K562 (cell line): Measurements from ENCODE around the gene KLK6. TPM values are rescaled to one million over a fixed set of nuclear protein-coding genes. Genes with fewer than 3 reads are reported as not detected.

Source experiments
- CBFA2T2 ChIP-seq: fragments of 450-650 bp; conservative IDR thresholded peaks from 2 replicates; pipeline ENCODE4 v1.6.1; 2017; ENCODE audit warnings: mild to moderate bottlenecking
- CBFA2T3 ChIP-seq: fragments of 450-650 bp; IDR thresholded peaks from 2 replicates; pipeline ENCODE4 v1.6.1; 2017
- CBX3 ChIP-seq, 2 experiments: IDR thresholded peaks; 1 replicate in 1 of 2; 2 replicates in 1 of 2; pipeline ENCODE4 v1.6.1; 2012; ENCODE audit warnings: inconsistent platforms in 2 of 2, low read length in 2 of 2, borderline replicate concordance in 1 of 2, control low read depth in 1 of 2
- COPS2 ChIP-seq: fragments of 450-650 bp; conservative IDR thresholded peaks from 2 replicates; pipeline ENCODE4 v1.6.1; 2016; ENCODE audit warnings: mild to moderate bottlenecking, moderate library complexity
- GABPB1 ChIP-seq: sonication (generic); formaldehyde crosslinking; IDR thresholded peaks from 2 replicates; pipeline ENCODE4 v1.8.0; 2022; ENCODE audit warnings: mild to moderate bottlenecking, missing genetic modification reagents
- GTF2E2 ChIP-seq: fragments of 200-800 bp; sonication (Bioruptor generic); IDR thresholded peaks from 2 replicates; pipeline ENCODE4 v1.6.1; 2016; ENCODE audit warnings: missing genetic modification characterization, missing compliant biosample characterization
- LCOR ChIP-seq: sonication (generic); formaldehyde crosslinking; IDR thresholded peaks from 2 replicates; pipeline ENCODE4 v1.8.0; 2022; ENCODE audit warnings: mild to moderate bottlenecking, missing genetic modification reagents
- NFIC ChIP-seq: fragments of 450-650 bp; IDR thresholded peaks from 2 replicates; pipeline ENCODE4 v1.6.1; 2017; ENCODE audit warnings: mild to moderate bottlenecking, inconsistent platforms
- PHF20 ChIP-seq: fragments of 450-650 bp; IDR thresholded peaks from 2 replicates; pipeline ENCODE4 v1.6.1; 2018; ENCODE audit not compliant: partially characterized antibody
- POLR2G ChIP-seq: fragments of 200-400 bp; formaldehyde crosslinking; IDR thresholded peaks from 2 replicates; pipeline ENCODE4 v1.6.1; 2017; ENCODE audit warnings: low read depth, mild to moderate bottlenecking, antibody characterized with exemption, low read length, moderate library complexity
- RBM25 ChIP-seq: fragments of 200-400 bp; formaldehyde crosslinking; IDR thresholded peaks from 2 replicates; pipeline ENCODE4 v1.6.1; 2018; ENCODE audit warnings: low read length, low read depth, moderate library complexity; ENCODE audit not compliant: severe bottlenecking
- STAT5B ChIP-seq: fragments of 250-450 bp; sonication (Bioruptor Pico); IDR thresholded peaks from 2 replicates; pipeline ENCODE4 v1.8.0; 2021; ENCODE audit warnings: mild to moderate bottlenecking, inconsistent platforms
- ZFP30 ChIP-seq: fragments of 250-450 bp; sonication (Bioruptor Pico); IDR thresholded peaks from 2 replicates; pipeline ENCODE4 v1.8.0; 2022; ENCODE audit warnings: moderate library complexity, mild to moderate bottlenecking, inconsistent platforms, borderline replicate concordance
- ZNF224 ChIP-seq: sonication (generic); formaldehyde crosslinking; IDR thresholded peaks from 2 replicates; pipeline ENCODE4 v1.8.0; 2022; ENCODE audit warnings: mild to moderate bottlenecking, missing genetic modification reagents
- ZNF444 ChIP-seq: fragments of 250-450 bp; sonication (Bioruptor Pico); IDR thresholded peaks from 2 replicates; pipeline ENCODE4 v1.4.0; 2020; ENCODE audit warnings: mild to moderate bottlenecking, moderate library complexity
- ZNF445 ChIP-seq: fragments of 250-450 bp; sonication (Bioruptor Pico); IDR thresholded peaks from 2 replicates; pipeline ENCODE4 v1.4.0; 2020; ENCODE audit warnings: low read depth, mild to moderate bottlenecking, moderate library complexity
- ZNF75A ChIP-seq: fragments of 450-650 bp; formaldehyde crosslinking; IDR thresholded peaks from 2 replicates; pipeline ENCODE4 v1.4.0; 2020; ENCODE audit warnings: mild to moderate bottlenecking
- polyA plus RNA-seq, 8 experiments: library from polyadenylated mRNA; depleted of rRNA in 4 of 8; stranded (reverse) in 5 of 8; unstranded in 3 of 8; fragments of >200 nt; fragmentation: Nextera tagmentation in 2 of 8; fragmentation: Illumina TruSeq in 1 of 8; extraction: Ambion mirVana in 2 of 8; extraction: Trizol in 1 of 8; gene quantifications; 2 replicates each; pipeline versions ENCODE4 v1.2.1 to v1.2.3, GENCODE V29; 2011 to 2014; ENCODE audit warnings: inconsistent platforms in 1 of 8, missing spikeins in 1 of 8
- total RNA-seq, 7 experiments: library from RNA; depleted of rRNA in 6 of 7; stranded (reverse); fragments of >200 nt in 6 of 7; fragmentation: Illumina TruSeq in 2 of 7; extraction: Trizol in 2 of 7; gene quantifications; 2 replicates each; pipeline versions ENCODE4 v1.2.1 to v1.2.3, GENCODE V29; 2011 to 2021; ENCODE audit warnings: low replicate concordance in 1 of 7
- TF ChIP-seq, protein P1 (sequence below), 3 experiments: fragments of 200-800 bp in 1 of 3; sonication (Bioruptor generic) in 1 of 3; sonication (generic) in 1 of 3; formaldehyde crosslinking in 1 of 3; IDR thresholded peaks; 2 replicates each; pipeline versions ENCODE4 v1.6.1 to v1.8.0; 2016 to 2022; ENCODE audit warnings: mild to moderate bottlenecking in 2 of 3, missing compliant biosample characterization in 2 of 3, missing genetic modification characterization in 2 of 3, missing genetic modification reagents in 1 of 3
- TF ChIP-seq, protein P2 (sequence below): fragments of 200-600 bp; sonication (generic); IDR thresholded peaks from one replicate; pipeline ENCODE4 v1.6.1; 2012; ENCODE audit warnings: mild to moderate bottlenecking, low read depth, low read length, inconsistent platforms

The KLK6 gene
- total and polyA plus RNA-seq, 9 of the 15 experiments (the other 6 are each of a cell fraction or from before 2014, with no cell fraction given), result not detected

GRCh38 chr19:50994129-50994528, 24.7 kb upstream of the KLK6 start (continued):
- TF ChIP-seq RBM25, result peak; percentile 41
- no peak for TF ChIP-seq GTF2E2 (tag)
- no peak for TF ChIP-seq POLR2G
- peak in 1 of 2 experiments; percentile 96; a peak in 2 of 3 replicates for TF ChIP-seq CBX3 (IDR thresholded peaks at IDR 0.05; ENCODE audit: borderline replicate concordance in 1 of 2, low read length in 2 of 2)
- TF ChIP-seq GABPB1 (CRISPR knock-in tag), result no peak
- TF ChIP-seq, protein P1, sequence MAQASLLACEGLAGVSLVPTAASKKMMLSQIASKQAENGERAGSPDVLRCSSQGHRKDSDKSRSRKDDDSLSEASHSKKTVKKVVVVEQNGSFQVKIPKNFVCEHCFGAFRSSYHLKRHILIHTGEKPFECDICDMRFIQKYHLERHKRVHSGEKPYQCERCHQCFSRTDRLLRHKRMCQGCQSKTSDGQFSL (CRISPR knock-in tag; IDR thresholded peaks at IDR 0.05), result no peak
- TF ChIP-seq, protein P1 (tag; IDR thresholded peaks at IDR 0.05), result no peak
- no peak for TF ChIP-seq LCOR
- TF ChIP-seq COPS2, result no peak
- TF ChIP-seq STAT5B (CRISPR knock-in tag), result no peak
- no peak for TF ChIP-seq ZNF444 (CRISPR knock-in tag)
- TF ChIP-seq, protein P2, sequence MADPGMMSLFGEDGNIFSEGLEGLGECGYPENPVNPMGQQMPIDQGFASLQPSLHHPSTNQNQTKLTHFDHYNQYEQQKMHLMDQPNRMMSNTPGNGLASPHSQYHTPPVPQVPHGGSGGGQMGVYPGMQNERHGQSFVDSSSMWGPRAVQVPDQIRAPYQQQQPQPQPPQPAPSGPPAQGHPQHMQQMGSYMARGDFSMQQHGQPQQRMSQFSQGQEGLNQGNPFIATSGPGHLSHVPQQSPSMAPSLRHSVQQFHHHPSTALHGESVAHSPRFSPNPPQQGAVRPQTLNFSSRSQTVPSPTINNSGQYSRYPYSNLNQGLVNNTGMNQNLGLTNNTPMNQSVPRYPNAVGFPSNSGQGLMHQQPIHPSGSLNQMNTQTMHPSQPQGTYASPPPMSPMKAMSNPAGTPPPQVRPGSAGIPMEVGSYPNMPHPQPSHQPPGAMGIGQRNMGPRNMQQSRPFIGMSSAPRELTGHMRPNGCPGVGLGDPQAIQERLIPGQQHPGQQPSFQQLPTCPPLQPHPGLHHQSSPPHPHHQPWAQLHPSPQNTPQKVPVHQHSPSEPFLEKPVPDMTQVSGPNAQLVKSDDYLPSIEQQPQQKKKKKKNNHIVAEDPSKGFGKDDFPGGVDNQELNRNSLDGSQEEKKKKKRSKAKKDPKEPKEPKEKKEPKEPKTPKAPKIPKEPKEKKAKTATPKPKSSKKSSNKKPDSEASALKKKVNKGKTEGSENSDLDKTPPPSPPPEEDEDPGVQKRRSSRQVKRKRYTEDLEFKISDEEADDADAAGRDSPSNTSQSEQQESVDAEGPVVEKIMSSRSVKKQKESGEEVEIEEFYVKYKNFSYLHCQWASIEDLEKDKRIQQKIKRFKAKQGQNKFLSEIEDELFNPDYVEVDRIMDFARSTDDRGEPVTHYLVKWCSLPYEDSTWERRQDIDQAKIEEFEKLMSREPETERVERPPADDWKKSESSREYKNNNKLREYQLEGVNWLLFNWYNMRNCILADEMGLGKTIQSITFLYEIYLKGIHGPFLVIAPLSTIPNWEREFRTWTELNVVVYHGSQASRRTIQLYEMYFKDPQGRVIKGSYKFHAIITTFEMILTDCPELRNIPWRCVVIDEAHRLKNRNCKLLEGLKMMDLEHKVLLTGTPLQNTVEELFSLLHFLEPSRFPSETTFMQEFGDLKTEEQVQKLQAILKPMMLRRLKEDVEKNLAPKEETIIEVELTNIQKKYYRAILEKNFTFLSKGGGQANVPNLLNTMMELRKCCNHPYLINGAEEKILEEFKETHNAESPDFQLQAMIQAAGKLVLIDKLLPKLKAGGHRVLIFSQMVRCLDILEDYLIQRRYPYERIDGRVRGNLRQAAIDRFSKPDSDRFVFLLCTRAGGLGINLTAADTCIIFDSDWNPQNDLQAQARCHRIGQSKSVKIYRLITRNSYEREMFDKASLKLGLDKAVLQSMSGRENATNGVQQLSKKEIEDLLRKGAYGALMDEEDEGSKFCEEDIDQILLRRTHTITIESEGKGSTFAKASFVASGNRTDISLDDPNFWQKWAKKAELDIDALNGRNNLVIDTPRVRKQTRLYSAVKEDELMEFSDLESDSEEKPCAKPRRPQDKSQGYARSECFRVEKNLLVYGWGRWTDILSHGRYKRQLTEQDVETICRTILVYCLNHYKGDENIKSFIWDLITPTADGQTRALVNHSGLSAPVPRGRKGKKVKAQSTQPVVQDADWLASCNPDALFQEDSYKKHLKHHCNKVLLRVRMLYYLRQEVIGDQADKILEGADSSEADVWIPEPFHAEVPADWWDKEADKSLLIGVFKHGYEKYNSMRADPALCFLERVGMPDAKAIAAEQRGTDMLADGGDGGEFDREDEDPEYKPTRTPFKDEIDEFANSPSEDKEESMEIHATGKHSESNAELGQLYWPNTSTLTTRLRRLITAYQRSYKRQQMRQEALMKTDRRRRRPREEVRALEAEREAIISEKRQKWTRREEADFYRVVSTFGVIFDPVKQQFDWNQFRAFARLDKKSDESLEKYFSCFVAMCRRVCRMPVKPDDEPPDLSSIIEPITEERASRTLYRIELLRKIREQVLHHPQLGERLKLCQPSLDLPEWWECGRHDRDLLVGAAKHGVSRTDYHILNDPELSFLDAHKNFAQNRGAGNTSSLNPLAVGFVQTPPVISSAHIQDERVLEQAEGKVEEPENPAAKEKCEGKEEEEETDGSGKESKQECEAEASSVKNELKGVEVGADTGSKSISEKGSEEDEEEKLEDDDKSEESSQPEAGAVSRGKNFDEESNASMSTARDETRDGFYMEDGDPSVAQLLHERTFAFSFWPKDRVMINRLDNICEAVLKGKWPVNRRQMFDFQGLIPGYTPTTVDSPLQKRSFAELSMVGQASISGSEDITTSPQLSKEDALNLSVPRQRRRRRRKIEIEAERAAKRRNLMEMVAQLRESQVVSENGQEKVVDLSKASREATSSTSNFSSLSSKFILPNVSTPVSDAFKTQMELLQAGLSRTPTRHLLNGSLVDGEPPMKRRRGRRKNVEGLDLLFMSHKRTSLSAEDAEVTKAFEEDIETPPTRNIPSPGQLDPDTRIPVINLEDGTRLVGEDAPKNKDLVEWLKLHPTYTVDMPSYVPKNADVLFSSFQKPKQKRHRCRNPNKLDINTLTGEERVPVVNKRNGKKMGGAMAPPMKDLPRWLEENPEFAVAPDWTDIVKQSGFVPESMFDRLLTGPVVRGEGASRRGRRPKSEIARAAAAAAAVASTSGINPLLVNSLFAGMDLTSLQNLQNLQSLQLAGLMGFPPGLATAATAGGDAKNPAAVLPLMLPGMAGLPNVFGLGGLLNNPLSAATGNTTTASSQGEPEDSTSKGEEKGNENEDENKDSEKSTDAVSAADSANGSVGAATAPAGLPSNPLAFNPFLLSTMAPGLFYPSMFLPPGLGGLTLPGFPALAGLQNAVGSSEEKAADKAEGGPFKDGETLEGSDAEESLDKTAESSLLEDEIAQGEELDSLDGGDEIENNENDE, result no peak
- TF ChIP-seq CBFA2T3, result no peak
- no peak for TF ChIP-seq ZNF445 (CRISPR knock-in tag)
- TF ChIP-seq NFIC, result no peak
- no peak for TF ChIP-seq ZNF75A (CRISPR knock-in tag)
- peak; percentile 87 for TF ChIP-seq PHF20
- TF ChIP-seq ZNF224 (CRISPR knock-in tag), result no peak
- no peak for TF ChIP-seq ZFP30 (CRISPR knock-in tag)
- peak; percentile 81 for TF ChIP-seq CBFA2T2
